Lung (tissue), 12 donors: ENCODE results near the gene UGCG. TPM values are rescaled to one million over a fixed set of nuclear protein-coding genes. Genes with fewer than 3 reads are reported as not detected.

ENCODE experiments used
- ATAC-seq: fragments of 200-7000 bp; cut with Tn5 transposase; one replicate; pipeline ENCODE4 v1.9.1; 2020; ENCODE audit warnings: moderate number of reproducible peaks; ENCODE audit not compliant: insufficient read depth, low FRiP score
- DNase-seq, 3 donors: peaks; one replicate each; pipeline ENCODE4 v3.0.0-alpha.2; 2013 to 2017
- H3K27ac ChIP-seq, 2 donors: one replicate each; pipeline ENCODE4 v1.5.1; 2013; ENCODE audit warnings: mild to moderate bottlenecking in 2 of 2, moderate library complexity in 2 of 2, control low read depth in 1 of 2, inconsistent platforms in 1 of 2, low read depth in 1 of 2, low read length in 1 of 2
- H3K27me3 ChIP-seq, 3 donors: one replicate each; pipeline ENCODE4 v1.5.1; 2013; ENCODE audit warnings: low read length in 2 of 3; ENCODE audit not compliant: control insufficient read depth in 3 of 3, insufficient read depth in 3 of 3
- H3K36me3 ChIP-seq, 4 donors: one replicate each; pipeline ENCODE4 v1.5.1; 2013; ENCODE audit warnings: low read length in 4 of 4, mild to moderate bottlenecking in 1 of 4, moderate library complexity in 1 of 4; ENCODE audit not compliant: control insufficient read depth in 4 of 4, insufficient read depth in 4 of 4
- H3K4me1 ChIP-seq, 5 donors: one replicate each; pipeline ENCODE4 v1.5.1; 2013; ENCODE audit warnings: low read length in 5 of 5, mild to moderate bottlenecking in 2 of 5, moderate library complexity in 1 of 5; ENCODE audit not compliant: control insufficient read depth in 5 of 5, insufficient read depth in 5 of 5
- H3K4me3 ChIP-seq: one replicate; pipeline ENCODE4 v1.5.1; 2013; ENCODE audit warnings: mild to moderate bottlenecking, control low read depth, moderate library complexity
- H3K9ac ChIP-seq, 2 donors: one replicate each; pipeline ENCODE4 v1.5.1; 2013; ENCODE audit warnings: low read length in 2 of 2, control low read depth in 1 of 2; ENCODE audit not compliant: insufficient read depth in 1 of 2
- H3K9me3 ChIP-seq, 4 donors: one replicate each; pipeline ENCODE4 v1.5.1; 2013; ENCODE audit warnings: low read length in 3 of 4, mild to moderate bottlenecking in 1 of 4, moderate library complexity in 1 of 4; ENCODE audit not compliant: control insufficient read depth in 4 of 4, insufficient read depth in 3 of 4
- WGBS, 2 donors: extraction: QIAGEN DNeasy Blood & Tissue Kit; methylation state at CpG; one replicate each; pipeline ENCODE4 v1.1.7; 2013; 5-methylcytosine and 5-hydroxymethylcytosine counted together
- polyA plus RNA-seq, 2 donors: library from polyadenylated mRNA; stranded (reverse); fragments of 200-250 nt; gene quantifications; one replicate each; pipeline ENCODE4 v1.2.1, GENCODE V29; 2013
- total RNA-seq, 2 donors: library from RNA; depleted of rRNA in 1 of 2; stranded (reverse); fragments of >200 nt in 1 of 2; gene quantifications; one replicate each; pipeline ENCODE4 v1.2.1, GENCODE V29; 2014 to 2021
- TF ChIP-seq, protein P1 (sequence below): IDR thresholded peaks from 2 replicates; pipeline ENCODE4 v1.5.1; 2012; ENCODE audit warnings: mild to moderate bottlenecking; ENCODE audit errors: control extremely low read depth, extremely low read depth
- donor health status: control.
- donor health status: control.
- donor health status: Bipolar disorder and iron deficiency.
- donor health status: healthy.
- donor health status: DM: yes; HTN: yes; CAD: no.

Gene UGCG
- total and polyA plus RNA-seq, 4 donors = 32.2 to 157 (median 37.5) TPM

DNA sequence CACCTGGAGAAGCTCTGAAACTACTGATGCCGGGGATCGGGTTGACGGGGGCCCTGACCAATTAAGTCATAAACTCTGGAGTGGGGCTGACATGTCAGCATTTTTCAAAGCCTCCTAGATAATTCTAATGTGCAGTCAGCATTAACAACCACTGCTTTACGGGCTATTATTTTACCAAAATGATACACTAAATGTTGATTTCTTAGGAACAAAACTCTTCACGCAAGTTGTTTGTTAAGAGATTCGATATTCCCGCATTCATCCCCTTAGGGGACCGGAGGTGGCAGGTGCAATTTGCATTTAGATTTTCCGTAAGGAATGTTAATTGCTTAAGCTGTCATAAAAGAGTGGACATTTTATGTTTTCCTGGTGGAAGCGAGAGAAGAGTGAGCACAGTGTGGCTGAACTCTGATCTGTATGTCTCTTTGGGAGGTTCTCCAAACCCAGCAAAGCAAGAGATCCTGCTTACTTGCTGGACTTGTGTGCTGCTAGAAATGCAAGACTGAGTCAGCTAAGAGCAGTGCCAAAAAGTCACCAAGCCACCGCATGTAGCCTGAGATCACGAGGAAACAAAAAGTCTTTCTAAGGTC is 77.6 kb downstream of the UGCG start:
- DNase-seq = no peak
- Histone ChIP-seq H3K4me3 (no peak overlapping the region), H3K9ac (no peak overlapping the region), H3K36me3 (no peaks in the 10 kb centered on the region), H3K9me3 (no peaks in the 10 kb centered on the region), H3K27me3 (no peaks in the 10 kb centered on the region), H3K27ac (no peak overlapping the region), H3K4me1 (peaks cover 0 to 3% (median 0%) of the 10 kb centered on the region in 5 donors)
- no peak for ATAC-seq
- TF ChIP-seq, protein P1, sequence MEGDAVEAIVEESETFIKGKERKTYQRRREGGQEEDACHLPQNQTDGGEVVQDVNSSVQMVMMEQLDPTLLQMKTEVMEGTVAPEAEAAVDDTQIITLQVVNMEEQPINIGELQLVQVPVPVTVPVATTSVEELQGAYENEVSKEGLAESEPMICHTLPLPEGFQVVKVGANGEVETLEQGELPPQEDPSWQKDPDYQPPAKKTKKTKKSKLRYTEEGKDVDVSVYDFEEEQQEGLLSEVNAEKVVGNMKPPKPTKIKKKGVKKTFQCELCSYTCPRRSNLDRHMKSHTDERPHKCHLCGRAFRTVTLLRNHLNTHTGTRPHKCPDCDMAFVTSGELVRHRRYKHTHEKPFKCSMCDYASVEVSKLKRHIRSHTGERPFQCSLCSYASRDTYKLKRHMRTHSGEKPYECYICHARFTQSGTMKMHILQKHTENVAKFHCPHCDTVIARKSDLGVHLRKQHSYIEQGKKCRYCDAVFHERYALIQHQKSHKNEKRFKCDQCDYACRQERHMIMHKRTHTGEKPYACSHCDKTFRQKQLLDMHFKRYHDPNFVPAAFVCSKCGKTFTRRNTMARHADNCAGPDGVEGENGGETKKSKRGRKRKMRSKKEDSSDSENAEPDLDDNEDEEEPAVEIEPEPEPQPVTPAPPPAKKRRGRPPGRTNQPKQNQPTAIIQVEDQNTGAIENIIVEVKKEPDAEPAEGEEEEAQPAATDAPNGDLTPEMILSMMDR = no peak
- WGBS, 2 donors = 80 to 85% methylated on average over 12 of the region's 12 CpGs

DNA sequence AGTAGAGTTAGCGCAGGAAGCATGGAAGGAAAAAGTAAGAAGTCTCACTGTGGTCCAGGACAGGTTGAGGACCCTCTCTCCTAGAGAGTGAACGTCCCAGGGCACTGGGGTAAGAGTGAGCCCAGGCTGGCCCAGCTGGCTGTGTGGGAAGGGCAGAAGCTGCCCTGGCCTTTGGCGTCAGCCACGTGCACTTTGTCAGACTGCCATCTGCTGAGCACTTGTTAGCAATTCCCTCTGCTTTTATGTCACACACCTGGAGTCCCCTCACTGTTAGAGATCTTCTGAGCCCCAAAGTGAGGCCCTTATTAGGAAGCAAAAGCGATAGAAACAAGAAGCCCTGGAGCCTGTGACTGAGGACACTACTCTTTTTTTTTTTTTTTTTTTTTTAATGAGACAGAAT is 79.1 kb downstream of the UGCG start:
- no peaks in the 10 kb centered on the region for H3K9me3 ChIP-seq
- DNase-seq (peak in 1 of 3 donors; percentile 29), ATAC-seq (peak; percentile 6)
- H3K4me1 ChIP-seq = peaks cover 0 to 3% (median 0%) of the 10 kb centered on the region in 5 donors
- H3K4me3 ChIP-seq = no peak overlapping the region
- 61 to 72% methylated on average over 5 of the region's 5 CpGs for WGBS, 2 donors
- TF ChIP-seq, protein P1 = no peak
- H3K27me3 ChIP-seq = no peaks in the 10 kb centered on the region
- H3K9ac ChIP-seq = no peak overlapping the region
- H3K27ac ChIP-seq = no peak overlapping the region
- no peaks in the 10 kb centered on the region for H3K36me3 ChIP-seq

DNA sequence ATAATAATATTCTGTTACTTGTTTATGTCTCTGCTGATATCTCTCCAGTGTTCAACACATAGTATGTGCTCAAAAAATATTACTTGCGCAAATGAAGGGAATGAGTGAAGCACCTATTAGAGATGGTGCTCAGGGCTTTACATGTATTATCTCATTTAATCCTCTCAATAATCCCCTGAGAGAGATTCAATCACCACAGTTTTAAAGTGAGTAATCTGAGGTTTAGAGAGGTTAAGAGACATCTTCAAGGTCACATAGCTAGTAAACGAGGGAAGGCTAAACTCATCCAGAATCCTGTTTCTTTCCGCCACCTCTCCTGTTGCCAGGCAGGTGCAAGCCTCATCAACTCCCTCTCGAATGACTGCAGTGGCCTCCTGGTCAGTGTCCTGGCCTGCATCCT is 82.0 kb downstream of the UGCG start:
- H3K36me3 ChIP-seq = no peaks in the 10 kb centered on the region
- H3K4me3 ChIP-seq = no peak overlapping the region
- H3K27me3 ChIP-seq = no peaks in the 10 kb centered on the region
- H3K9ac ChIP-seq = no peak overlapping the region
- 62 to 80% methylated on average over 4 of the region's 4 CpGs for WGBS, 2 donors
- DNase-seq = no peak
- TF ChIP-seq, protein P1 = no peak
- no peak overlapping the region for H3K27ac ChIP-seq
- H3K4me1 ChIP-seq = peaks cover 0 to 3% (median 0%) of the 10 kb centered on the region in 5 donors
- no peak for ATAC-seq
- no peaks in the 10 kb centered on the region for H3K9me3 ChIP-seq

DNA sequence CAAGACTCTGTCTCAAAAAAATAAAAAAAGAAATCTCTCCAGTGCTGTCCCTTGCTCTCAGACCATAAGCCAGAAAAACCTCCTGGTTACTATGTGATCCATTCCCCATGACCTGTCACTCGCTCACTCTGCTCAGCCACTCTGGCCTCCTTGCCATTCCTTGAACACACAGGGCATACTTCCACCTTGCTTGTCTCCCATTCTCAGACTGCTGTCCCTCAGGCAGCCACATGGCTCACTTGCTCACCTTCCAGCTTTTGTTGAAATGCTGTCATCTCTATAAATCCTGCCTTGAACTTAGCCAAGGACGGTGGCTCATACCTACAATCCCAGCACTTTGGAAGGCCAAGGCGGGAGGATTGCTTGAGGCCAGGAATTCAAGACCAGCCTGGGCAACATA is 82.9 kb downstream of the UGCG start:
- no peak overlapping the region for H3K27ac ChIP-seq
- DNase-seq = no peak
- no peaks in the 10 kb centered on the region for H3K36me3 ChIP-seq

More for the DNA sequence above, 82.9 kb downstream of the UGCG start:
- Histone ChIP-seq H3K4me3 (no peak overlapping the region), H3K9me3 (no peaks in the 10 kb centered on the region), H3K9ac (no peak overlapping the region), H3K4me1 (peaks cover 0 to 3% (median 0%) of the 10 kb centered on the region in 5 donors), H3K27me3 (no peaks in the 10 kb centered on the region)
- WGBS, 2 donors = 96 to 97% methylated on average over 3 of the region's 3 CpGs
- TF ChIP-seq, protein P1 = no peak
- no peak for ATAC-seq
